ENCODE measurements around the gene C14orf132. TPM values are rescaled to one million over a fixed set of nuclear protein-coding genes. Genes with fewer than 3 reads are reported as not detected.

Gene C14orf132
- total and polyA plus RNA-seq, 9 of the 15 experiments (the other 6 are each of a cell fraction or from before 2014, with no cell fraction given) = not detected

DNA sequence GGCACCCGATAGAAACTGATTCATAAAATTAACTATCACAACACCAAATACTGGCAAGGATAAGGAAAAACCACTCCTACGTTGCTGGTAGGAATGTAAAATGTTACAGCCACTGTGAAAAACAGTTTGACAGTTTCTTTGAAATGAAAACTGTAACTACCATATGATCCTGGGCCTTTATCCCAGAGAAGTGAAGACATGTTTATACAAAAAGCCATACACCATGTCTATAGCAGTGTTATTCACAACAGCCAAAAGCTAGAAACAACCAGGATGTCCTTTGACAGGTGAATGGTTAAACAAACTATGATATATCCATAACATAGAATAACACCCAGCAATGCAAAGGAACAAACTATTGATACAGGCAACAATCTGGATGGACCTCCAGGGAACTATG lies 3.7 kb upstream of the C14orf132 start:
- ATAC-seq (no peak), DNase-seq (ENCODE audit: extremely low read depth in 1 of 4, low spot score in 3 of 4) (no peak), FAIRE-seq (no peak)
- Histone ChIP-seq H3K4me3 (no peak overlapping the region), H3K36me3 (ENCODE audit: control insufficient read depth, insufficient read depth, low read length) (no peaks in the 10 kb centered on the region), H3K27ac (ENCODE audit: extremely low read depth, low read depth, low read length) (no peak overlapping the region), H3K9ac (ENCODE audit: insufficient read depth in 1 of 2, low read depth in 2 of 2, low read length in 2 of 2) (no peak overlapping the region), H3K9me3 (replicated peaks; ENCODE audit: control insufficient read depth, insufficient read depth, low read depth, low read length) (no peaks in the 10 kb centered on the region), H3K9me1 (ENCODE audit: control insufficient read depth, insufficient read depth, low read length) (no peaks in the 10 kb centered on the region), H3K4me1 (replicated peaks in 1 of 2; ENCODE audit: control insufficient read depth in 2 of 2, insufficient read depth in 2 of 2, low read length in 2 of 2) (peaks cover 0 to 12% of the 10 kb centered on the region in 2 experiments; a peak in 2 of 5 replicates), H3K79me2 (ENCODE audit: control insufficient read depth, insufficient read depth, low read length) (no peaks in the 10 kb centered on the region), H2AFZ (ENCODE audit: low read depth, low read length) (no peak overlapping the region), H3K4me2 (ENCODE audit: insufficient read depth, low read length) (no peak overlapping the region), H3K27me3 (ENCODE audit: control insufficient read depth in 2 of 2, insufficient read depth in 2 of 2, low read length in 2 of 2) (0 out of 5 replicates have a peak, but pooled peaks cover 0 to 4% of the 10 kb centered on the region in 2 experiments), H4K20me1 (replicated peaks; ENCODE audit: control insufficient read depth, insufficient read depth, low read length) (no peaks in the 10 kb centered on the region)
- intact Hi-C loops (cut with micrococcal nuclease) (no loop called here), in situ Hi-C loops (cut with MboI) (no loop called here)
- WGBS (ENCODE audit: insufficient coverage, low coverage, missing lambda C conversion rate) = 3% methylated on average over 2 of the region's 2 CpGs
- POLR2A ChIA-PET = interaction anchor here (0.7 kb wide), 1 partner anchor 491 kb away, joined by 3 read pairs; no protein-coding TSS in a partner anchor
- BruUV-seq (replicated peaks) = no TSS peak
- CTCF ChIA-PET (ENCODE audit: low intra/inter-chr PET ratio) = no interaction called here
- TF ChIP-seq TBP (optimal IDR thresholded peaks at IDR 0.05; ENCODE audit: low read depth, low read length) (no peak), ZNF174 (CRISPR knock-in tag; IDR thresholded peaks at IDR 0.05) (no peak), FOXJ2 (tag; IDR thresholded peaks at IDR 0.05) (no peak), COPS2 (conservative IDR thresholded peaks at IDR 0.05) (no peak), EWSR1 (IDR thresholded peaks at IDR 0.05; ENCODE audit: borderline replicate concordance, low read depth, partially characterized antibody) (no peak), NFXL1 (CRISPR knock-in tag; IDR thresholded peaks at IDR 0.05) (no peak)
- TF ChIP-seq, protein P1, sequence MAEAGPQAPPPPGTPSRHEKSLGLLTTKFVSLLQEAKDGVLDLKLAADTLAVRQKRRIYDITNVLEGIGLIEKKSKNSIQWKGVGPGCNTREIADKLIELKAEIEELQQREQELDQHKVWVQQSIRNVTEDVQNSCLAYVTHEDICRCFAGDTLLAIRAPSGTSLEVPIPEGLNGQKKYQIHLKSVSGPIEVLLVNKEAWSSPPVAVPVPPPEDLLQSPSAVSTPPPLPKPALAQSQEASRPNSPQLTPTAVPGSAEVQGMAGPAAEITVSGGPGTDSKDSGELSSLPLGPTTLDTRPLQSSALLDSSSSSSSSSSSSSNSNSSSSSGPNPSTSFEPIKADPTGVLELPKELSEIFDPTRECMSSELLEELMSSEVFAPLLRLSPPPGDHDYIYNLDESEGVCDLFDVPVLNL (CRISPR knock-in tag; IDR thresholded peaks at IDR 0.05; ENCODE audit: low read depth) = no peak
- TF ChIP-seq, protein P2, sequence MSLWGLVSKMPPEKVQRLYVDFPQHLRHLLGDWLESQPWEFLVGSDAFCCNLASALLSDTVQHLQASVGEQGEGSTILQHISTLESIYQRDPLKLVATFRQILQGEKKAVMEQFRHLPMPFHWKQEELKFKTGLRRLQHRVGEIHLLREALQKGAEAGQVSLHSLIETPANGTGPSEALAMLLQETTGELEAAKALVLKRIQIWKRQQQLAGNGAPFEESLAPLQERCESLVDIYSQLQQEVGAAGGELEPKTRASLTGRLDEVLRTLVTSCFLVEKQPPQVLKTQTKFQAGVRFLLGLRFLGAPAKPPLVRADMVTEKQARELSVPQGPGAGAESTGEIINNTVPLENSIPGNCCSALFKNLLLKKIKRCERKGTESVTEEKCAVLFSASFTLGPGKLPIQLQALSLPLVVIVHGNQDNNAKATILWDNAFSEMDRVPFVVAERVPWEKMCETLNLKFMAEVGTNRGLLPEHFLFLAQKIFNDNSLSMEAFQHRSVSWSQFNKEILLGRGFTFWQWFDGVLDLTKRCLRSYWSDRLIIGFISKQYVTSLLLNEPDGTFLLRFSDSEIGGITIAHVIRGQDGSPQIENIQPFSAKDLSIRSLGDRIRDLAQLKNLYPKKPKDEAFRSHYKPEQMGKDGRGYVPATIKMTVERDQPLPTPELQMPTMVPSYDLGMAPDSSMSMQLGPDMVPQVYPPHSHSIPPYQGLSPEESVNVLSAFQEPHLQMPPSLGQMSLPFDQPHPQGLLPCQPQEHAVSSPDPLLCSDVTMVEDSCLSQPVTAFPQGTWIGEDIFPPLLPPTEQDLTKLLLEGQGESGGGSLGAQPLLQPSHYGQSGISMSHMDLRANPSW (CRISPR knock-in tag; IDR thresholded peaks at IDR 0.05) = no peak
- TF ChIP-seq, protein P3, sequence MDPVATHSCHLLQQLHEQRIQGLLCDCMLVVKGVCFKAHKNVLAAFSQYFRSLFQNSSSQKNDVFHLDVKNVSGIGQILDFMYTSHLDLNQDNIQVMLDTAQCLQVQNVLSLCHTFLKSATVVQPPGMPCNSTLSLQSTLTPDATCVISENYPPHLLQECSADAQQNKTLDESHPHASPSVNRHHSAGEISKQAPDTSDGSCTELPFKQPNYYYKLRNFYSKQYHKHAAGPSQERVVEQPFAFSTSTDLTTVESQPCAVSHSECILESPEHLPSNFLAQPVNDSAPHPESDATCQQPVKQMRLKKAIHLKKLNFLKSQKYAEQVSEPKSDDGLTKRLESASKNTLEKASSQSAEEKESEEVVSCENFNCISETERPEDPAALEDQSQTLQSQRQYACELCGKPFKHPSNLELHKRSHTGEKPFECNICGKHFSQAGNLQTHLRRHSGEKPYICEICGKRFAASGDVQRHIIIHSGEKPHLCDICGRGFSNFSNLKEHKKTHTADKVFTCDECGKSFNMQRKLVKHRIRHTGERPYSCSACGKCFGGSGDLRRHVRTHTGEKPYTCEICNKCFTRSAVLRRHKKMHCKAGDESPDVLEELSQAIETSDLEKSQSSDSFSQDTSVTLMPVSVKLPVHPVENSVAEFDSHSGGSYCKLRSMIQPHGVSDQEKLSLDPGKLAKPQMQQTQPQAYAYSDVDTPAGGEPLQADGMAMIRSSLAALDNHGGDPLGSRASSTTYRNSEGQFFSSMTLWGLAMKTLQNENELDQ (CRISPR knock-in tag; IDR thresholded peaks at IDR 0.05; ENCODE audit: borderline replicate concordance) = no peak
- TF ChIP-seq, protein P4, sequence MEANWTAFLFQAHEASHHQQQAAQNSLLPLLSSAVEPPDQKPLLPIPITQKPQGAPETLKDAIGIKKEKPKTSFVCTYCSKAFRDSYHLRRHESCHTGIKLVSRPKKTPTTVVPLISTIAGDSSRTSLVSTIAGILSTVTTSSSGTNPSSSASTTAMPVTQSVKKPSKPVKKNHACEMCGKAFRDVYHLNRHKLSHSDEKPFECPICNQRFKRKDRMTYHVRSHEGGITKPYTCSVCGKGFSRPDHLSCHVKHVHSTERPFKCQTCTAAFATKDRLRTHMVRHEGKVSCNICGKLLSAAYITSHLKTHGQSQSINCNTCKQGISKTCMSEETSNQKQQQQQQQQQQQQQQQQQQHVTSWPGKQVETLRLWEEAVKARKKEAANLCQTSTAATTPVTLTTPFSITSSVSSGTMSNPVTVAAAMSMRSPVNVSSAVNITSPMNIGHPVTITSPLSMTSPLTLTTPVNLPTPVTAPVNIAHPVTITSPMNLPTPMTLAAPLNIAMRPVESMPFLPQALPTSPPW (CRISPR knock-in tag; IDR thresholded peaks at IDR 0.05) = no peak
- TF ChIP-seq, protein P5, sequence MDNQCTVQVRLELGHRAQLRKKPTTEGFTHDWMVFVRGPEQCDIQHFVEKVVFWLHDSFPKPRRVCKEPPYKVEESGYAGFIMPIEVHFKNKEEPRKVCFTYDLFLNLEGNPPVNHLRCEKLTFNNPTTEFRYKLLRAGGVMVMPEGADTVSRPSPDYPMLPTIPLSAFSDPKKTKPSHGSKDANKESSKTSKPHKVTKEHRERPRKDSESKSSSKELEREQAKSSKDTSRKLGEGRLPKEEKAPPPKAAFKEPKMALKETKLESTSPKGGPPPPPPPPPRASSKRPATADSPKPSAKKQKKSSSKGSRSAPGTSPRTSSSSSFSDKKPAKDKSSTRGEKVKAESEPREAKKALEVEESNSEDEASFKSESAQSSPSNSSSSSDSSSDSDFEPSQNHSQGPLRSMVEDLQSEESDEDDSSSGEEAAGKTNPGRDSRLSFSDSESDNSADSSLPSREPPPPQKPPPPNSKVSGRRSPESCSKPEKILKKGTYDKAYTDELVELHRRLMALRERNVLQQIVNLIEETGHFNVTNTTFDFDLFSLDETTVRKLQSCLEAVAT (IDR thresholded peaks at IDR 0.05) = no peak
